CD4-positive, alpha-beta T cell treated with Interleukin-2 at 100 ng/mL for 4 hours (primary cell): Measurements from ENCODE around the gene FLRT2.

ENCODE experiments used
- DNase-seq: peaks from one replicate; pipeline ENCODE4 v3.0.0-alpha.2; 2020; ENCODE audit warnings: low spot score

The FLRT2 gene

GRCh38 chr14:85531141-85531586, 1.2 kb downstream of the FLRT2 start:
- no peak for DNase-seq

DNA sequence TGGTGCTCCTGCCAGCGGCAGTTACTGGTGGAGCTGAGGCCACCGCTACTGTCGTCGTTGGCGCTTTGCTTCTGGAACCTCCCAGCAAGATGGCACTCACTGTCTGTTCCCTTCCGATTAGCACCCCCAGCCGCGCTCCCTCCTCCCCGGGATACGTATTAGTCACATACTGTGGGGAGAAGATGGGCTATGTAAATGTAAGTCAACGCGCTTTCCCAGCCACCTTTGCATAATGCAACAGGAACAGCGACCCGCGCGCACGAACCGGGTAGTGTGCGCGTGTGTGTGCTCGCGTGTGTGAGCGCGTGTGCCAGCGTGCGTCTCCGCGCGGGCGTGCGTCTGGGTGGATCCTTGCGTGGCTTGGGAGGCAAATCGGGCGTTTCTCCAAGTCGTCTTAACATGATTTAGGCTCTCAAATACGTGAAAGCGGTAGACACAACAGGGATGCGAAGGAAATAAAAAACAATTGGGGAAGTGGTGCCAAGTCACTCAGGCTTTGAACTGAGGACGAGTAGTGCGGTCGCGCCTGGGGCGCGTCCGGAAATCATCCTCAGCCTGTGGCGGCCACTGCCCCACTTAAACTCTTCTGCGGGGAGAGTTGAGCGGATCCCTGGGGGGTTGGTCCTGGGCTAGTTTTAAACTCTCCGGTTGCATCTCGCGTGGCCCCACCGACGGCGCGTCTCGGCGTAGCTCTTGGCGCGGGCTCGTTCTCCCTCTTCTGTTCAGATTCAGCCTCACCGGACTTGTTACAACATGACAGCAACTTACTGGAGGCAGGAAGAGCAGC, 1.8 kb downstream of the FLRT2 start:
- DNase-seq = no peak

DNA sequence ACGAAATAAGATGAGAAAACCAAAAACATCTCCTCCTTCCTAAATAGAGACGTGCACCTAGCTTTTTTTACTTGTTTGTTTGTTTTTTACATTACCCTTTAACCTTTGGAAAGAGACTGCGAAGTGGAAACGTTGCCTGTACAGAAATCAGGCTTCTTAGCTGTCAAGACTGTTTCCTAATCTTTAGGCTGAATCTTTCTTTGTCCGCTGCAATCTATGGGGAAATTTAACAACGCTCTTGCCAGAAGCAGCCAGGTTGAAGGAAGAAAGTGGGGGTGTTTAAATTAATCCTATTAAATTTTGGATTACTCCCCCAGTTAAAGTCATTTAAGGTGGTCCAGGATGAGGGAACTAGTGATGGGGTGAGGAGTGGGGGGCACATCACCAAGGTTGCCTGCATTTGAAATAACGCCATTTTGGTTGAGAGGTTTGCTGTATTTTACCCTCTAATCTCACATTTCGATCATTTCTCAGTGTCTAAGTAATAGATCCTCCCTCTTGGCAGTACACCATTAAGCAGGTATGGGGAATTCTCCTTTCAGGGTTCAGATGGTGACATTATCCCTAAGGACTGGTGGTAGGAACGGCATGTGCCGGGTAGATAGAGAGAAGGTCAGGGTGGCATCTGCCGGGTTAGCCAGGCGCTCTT, 2.6 kb downstream of the FLRT2 start:
- DNase-seq = no peak

DNA sequence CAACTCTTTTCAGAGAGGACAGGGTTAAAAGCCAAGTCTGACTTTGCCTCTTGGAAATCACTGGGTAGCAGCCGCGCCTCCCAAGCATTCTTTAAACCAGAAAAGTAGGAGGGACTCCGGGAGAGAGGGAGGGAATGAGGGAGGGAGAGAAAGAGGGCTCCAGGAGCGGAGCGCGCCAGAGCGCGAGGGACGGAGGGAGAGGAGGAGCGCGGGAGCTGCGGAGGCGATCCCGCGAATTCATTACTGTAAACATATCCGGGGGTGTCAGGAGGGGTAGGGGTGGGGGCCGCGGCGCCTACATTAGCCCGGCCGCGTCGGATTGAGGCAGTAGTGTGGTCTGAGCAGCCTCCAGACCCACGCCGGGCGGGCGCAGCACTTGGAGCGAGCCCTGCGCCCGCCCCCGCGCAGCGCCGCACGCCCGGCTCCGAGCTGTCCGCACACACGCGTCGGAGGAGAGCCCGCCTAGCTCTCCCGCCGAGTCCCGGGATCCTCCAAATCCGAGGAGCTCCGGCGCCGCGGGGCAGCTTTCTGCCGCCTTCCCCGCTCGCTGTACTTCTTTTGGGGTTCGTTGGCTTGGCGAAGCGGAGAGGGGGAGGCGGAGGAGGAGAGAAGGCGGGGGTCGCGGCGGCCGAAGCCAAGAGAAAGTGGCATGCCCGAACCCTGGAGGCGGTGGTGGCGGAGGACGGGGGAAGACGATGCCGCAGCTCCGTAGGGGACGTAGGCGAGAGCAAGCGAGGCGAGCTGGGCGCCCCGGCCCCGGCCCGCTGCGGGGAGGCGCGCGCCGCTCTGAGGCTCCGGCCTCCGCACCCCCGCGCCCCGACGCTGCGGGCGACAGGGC, 3.3 kb downstream of the FLRT2 start:
- DNase-seq = no peak

DNA sequence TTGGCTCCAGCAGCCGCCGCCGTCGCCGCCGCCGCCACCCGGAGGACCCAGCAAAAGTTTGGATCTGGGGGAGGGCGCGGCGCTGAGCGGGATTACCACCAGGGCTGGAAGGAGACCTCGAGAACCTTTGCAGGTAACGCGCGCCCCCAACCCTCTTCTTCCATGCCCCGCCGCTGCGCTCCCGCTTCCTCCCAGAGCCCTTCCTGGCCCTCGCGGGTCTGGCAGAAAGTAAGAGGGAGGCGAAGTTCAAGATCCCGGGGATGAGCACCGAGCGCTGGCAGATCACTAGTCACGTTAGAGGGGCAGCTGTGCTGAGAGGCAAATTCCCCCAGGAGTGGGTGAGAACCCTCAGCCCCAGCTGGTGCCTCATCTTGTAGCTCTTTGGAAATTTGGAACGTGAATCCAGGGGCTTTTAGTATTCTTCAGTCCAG, 3.9 kb downstream of the FLRT2 start:
- no peak for DNase-seq

- DNase-seq = no peak
Observed at GRCh38 chr14:85534458-85535293, 4.7 kb downstream of the FLRT2 start.

DNA sequence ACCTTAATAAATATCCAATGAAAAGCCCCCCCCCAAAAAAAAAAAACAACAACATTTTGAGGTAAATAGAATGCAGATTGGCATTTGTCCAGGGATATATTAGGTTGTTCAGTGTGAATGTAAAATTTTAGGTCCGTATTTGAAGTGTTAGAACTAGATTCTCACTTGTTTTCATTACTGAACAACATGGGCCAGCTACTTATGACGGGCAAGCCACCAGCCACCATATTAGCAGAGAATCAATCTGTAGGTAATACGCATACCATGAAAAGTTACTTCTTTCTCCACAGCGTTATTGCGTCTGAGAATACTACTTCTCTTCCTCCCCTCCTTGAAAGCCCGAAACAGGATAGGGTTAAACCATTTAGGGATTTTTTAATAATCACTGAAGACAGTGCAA, 5.4 kb downstream of the FLRT2 start:
- DNase-seq = no peak

GRCh38 chr14:85535991-85536832, 6.3 kb downstream of the FLRT2 start:
- no peak for DNase-seq

DNA sequence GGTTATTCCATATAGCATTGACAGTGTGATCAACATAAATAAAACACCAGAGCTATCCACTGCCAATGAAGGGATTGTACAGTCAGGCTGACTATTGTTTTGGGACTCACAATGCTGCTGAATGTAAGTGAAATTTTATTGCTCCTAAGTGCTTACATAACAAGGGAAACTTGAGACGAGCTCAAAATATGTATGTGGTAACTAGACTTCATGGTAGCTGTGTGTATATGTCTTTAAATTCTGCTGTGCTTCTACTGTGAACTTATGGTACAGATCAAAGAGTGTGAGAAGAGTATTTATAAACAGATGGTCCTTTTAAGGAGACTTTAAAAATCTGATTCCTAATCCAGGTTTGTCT, 6.9 kb downstream of the FLRT2 start:
- DNase-seq = no peak

GRCh38 chr14:85537526-85537925, 7.6 kb downstream of the FLRT2 start:
- no peak for DNase-seq

DNA sequence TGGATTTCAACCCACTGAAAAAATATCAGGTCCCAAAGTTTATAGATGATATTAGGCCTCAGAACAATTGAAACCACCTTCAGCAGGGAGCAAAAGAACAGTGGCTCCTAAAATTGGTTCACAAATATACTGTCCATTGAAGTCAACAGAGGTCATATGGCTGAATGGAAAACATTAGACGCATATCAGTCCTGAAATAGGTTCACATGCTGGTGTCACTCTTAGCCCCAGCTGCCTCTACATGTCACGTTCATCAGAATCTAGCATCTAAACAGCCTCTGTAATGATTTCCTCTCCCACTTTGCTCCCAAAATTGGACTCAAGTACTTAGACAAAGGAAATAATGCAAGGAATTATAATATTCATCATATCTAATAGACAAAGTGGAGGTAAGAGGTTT, 8.7 kb downstream of the FLRT2 start:
- no peak for DNase-seq

DNA sequence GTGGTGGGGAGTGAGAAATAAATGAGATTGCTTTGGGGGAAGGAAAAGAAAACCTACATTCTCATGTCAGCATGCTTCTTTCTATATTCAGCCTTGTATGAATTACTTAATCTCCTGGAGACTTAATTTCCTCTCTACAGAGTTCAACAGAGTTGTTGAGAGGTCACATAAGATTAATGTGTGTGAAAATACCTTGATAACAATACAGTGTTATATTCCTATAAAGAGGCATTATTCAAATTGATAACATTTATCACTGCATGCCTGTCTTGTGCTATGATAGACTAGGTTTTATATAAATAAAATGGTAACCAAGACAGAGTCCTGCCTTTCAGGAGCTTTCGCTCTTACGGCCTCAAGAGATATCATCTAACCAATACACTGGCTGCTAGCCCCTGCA, 9.6 kb downstream of the FLRT2 start:
- DNase-seq = no peak

DNA sequence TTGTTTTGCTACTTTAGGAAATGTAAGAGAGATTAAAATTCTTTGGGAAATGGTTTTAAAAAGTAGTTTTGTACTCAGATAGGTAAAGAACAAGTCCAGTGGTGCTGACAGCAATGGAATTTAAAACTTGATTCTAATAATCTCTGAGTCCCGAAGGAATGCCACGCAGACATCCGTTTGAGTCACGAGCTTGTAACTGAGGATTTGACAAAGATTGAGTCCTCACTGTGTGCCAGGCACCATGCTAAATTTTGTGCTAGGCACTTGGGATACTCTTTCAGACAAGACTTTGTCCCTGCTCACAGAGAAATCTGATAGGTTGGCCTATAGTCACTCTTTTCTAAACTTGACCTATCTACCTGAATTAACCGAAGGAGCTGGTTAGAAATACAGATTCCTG, 12.7 kb downstream of the FLRT2 start:
- no peak for DNase-seq

DNA sequence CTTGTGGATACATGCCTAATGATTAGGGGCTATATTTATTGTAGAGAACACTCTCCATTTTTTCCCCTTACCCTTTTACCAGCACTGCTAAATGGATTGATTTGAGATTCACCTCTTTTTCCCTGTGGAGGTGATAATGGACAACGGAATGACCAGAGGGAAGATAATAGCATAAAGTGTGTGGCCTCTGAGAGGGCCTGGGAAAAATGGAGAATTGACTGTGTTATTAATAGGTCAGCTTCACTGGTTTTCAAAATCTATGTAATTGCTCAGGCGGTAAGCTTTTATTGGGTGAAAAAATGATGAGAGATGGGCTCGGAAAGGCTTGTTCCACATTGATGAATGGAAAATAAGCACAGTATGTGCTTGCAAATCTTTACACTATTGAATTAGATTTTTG, 15.8 kb downstream of the FLRT2 start:
- DNase-seq = no peak

DNA sequence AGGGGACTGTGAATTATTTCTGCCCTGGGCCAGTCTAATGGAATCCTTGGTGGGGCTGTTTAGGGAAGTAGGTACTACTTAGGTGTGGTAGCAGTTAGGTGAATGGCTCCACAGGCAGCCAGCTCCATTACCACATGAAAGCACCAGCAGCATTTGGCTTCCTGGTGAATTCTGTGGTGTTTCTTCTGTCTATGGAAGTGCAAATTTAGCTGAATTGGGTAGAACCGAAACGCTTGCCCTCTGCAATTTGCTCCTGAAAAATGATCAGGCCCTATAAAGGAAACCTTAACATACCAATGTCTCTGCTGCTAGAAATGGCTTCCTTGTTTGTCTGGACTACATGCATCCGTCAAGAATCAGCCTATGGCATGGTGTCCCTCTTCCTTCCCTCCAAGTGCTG, 16.4 kb downstream of the FLRT2 start:
- DNase-seq = no peak

- DNase-seq = no peak
Observed at GRCh38 chr14:85549697-85550096, 19.8 kb downstream of the FLRT2 start.

- DNase-seq = no peak
Observed at GRCh38 chr14:85554106-85554505, 24.2 kb downstream of the FLRT2 start.

DNA sequence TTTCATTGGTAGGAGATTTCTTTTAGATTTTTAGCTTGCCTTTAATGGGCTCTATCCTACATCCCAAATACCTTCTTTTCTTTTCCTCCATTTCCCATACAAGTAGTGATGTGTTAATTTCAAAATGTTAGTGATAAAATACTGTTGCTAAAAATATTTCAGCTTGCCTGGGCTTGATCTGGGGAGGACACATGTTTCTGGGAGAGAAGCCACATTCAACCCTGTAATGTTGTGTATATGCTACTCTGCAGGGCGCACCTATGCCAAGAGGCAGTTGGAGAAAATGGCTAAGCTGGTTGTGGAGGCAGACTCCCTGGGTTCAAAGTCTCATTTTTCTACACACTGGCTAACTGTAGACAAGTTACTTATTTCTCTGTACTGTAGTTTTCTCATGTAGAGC, 26.3 kb downstream of the FLRT2 start:
- DNase-seq = no peak

GRCh38 chr14:85558505-85558904, 28.6 kb downstream of the FLRT2 start:
- DNase-seq = no peak

- DNase-seq = no peak
Observed at GRCh38 chr14:85562630-85563029, 32.7 kb downstream of the FLRT2 start.
